AG04450 (cell line): Measurements from ENCODE around the gene JAK1. TPM values are rescaled to one million over a fixed set of nuclear protein-coding genes. Genes with fewer than 3 reads are reported as not detected.

Experiments used
- CTCF ChIA-PET: fragments of 300-600, 350-600 bp; formaldehyde crosslinking; extraction: SDS; loops from one replicate; lab custom pipeline; 2022; ENCODE audit warnings: antibody characterized with exemption, inconsistent platforms; lab: Charles Lee
- POLR2A ChIA-PET: fragments of 350-600 bp; formaldehyde crosslinking; extraction: SDS; loops from one replicate; lab custom pipeline; 2021; ENCODE audit warnings: antibody characterized with exemption, inconsistent platforms; lab: Yijun Ruan, JAX
- DNase-seq: peaks from one replicate; pipeline ENCODE4 v3.0.0-alpha.2; 2011; ENCODE audit warnings: low read depth, low spot score
- H3K27ac ChIP-seq: one replicate; pipeline ENCODE4 v1.5.1; 2012; ENCODE audit warnings: low read depth, low read length, control low read depth
- H3K27me3 ChIP-seq: one replicate; pipeline ENCODE4 v1.6.0; 2012; ENCODE audit warnings: low read length; ENCODE audit not compliant: control insufficient read depth, insufficient read depth
- H3K4me3 ChIP-seq: 2 replicates; pipeline ENCODE4 v1.5.1; 2011; ENCODE audit warnings: mild to moderate bottlenecking, low read depth, low read length, control low read depth
- H3K9me3 ChIP-seq: 2 replicates; pipeline ENCODE4 v1.5.1; 2012; ENCODE audit warnings: low read length; ENCODE audit not compliant: control insufficient read depth, insufficient read depth
- CTCF ChIP-seq: IDR thresholded peaks from 2 replicates; pipeline ENCODE4 v1.5.1; 2011; ENCODE audit warnings: low read depth, low read length, control low read depth, inconsistent platforms
- polyA plus RNA-seq: library from polyadenylated mRNA; depleted of rRNA; stranded (reverse); fragments of >200 nt; gene quantifications from 2 replicates; pipeline ENCODE4 v1.2.3, GENCODE V29; 2011

JAK1 gene
- polyA plus RNA-seq, 1 experiment: 141 TPM

- H3K9me3 ChIP-seq: no peaks in the 10 kb centered on the region
- no peak overlapping the region for H3K27ac ChIP-seq
- ChIA-PET CTCF (no interaction called here), POLR2A (no interaction called here)
- no peak for DNase-seq
- no peak overlapping the region for H3K4me3 ChIP-seq
- H3K27me3 ChIP-seq: no peaks in the 10 kb centered on the region
- TF ChIP-seq CTCF: no peak
Measured at GRCh38 chr1:64896551-64896950, 69.8 kb downstream of the JAK1 start.

GRCh38 chr1:64895500-64895899 is 70.8 kb downstream of the JAK1 start:
- no peak overlapping the region for H3K4me3 ChIP-seq
- CTCF ChIA-PET: no interaction called here
- no peak for TF ChIP-seq CTCF
- H3K27ac ChIP-seq: no peak overlapping the region
- H3K27me3 ChIP-seq: no peaks in the 10 kb centered on the region
- POLR2A ChIA-PET: interaction anchor here (0.6 kb wide), 1 partner anchor 27 kb away, joined by 10 read pairs; no protein-coding TSS in a partner anchor
- DNase-seq: no peak
- H3K9me3 ChIP-seq: no peaks in the 10 kb centered on the region

GRCh38 chr1:64894438-64895196 is 71.7 kb downstream of the JAK1 start:
- no peak for DNase-seq
- no peak for TF ChIP-seq CTCF
- H3K9me3 ChIP-seq: no peaks in the 10 kb centered on the region
- no peak overlapping the region for H3K27ac ChIP-seq
- ChIA-PET CTCF (no interaction called here), POLR2A (no interaction called here)
- no peak overlapping the region for H3K4me3 ChIP-seq
- H3K27me3 ChIP-seq: no peaks in the 10 kb centered on the region

GRCh38 chr1:64893921-64894320 is 72.4 kb downstream of the JAK1 start:
- ChIA-PET POLR2A (no interaction called here), CTCF (interaction anchor here (1.0 kb wide), 1 partner anchor 69 kb away, joined by 4 read pairs; no protein-coding TSS in a partner anchor)
- Histone ChIP-seq H3K27ac (no peak overlapping the region), H3K27me3 (no peaks in the 10 kb centered on the region), H3K4me3 (no peak overlapping the region), H3K9me3 (no peaks in the 10 kb centered on the region)
- no peak for TF ChIP-seq CTCF
- DNase-seq: no peak
